ENCODE measurements around the gene GFAP.

GFAP gene

DNA sequence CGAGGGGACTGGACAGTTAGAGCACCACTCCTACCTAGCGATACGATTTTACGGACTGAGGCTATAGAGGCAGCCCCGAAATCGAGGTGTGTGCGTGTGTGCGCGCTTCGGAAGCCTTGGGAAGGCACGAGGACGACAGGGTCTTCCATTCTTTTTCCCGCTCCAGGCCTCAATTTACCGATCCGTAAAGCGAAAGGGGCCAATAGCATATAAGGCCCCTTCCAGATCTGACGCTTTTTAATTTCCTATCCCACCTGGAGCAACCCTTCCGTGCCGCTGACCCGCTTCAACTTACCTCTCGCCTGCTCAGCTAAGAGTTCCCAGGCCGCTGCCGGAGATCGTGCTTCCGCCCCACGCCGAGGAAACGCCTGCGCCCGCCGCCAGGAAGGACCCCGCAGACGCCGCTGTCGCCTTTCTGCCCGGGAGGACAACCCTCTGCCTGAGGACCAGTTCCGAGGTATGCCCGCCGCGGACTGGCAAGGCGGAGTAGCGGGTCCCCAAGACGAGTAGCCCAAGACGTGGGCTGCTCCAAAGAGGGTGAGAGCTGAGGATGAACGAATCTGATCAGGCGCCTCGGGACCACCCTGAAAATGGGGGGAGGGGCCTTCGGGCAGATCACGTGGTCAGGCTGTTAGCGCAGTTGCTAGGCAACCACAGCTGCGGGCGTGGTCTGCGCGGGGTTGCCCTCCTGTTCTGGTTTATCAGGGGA lies 16.1 kb downstream of the GFAP start, which contains the start of gene EFTUD2:
Gene EFTUD2 (minus strand): TSS at position 372 of the 709 bp plus-strand sequence. CDS start 4,924 bp downstream, outside the sequence.
- H3K4me3 ChIP-seq (ENCODE audit: low read length) = peak within 1 kb of the TSS; percentile 97
- peak; percentile 90 for DNase-seq (ENCODE audit: low read depth)
- TF ChIP-seq CTCF (IDR thresholded peaks at IDR 0.05; ENCODE audit: insufficient read depth, low read depth, low read length, missing control alignments) = no peak

GRCh38 chr17:44898768-44899073 lies 16.6 kb downstream of the GFAP start:
- TF ChIP-seq CTCF (IDR thresholded peaks at IDR 0.05; ENCODE audit: insufficient read depth, low read depth, low read length, missing control alignments) = no peak
- no peak for DNase-seq (ENCODE audit: low read depth)
- H3K4me3 ChIP-seq (ENCODE audit: low read length) = peak overlapping the region; percentile 97

- TF ChIP-seq CTCF (IDR thresholded peaks at IDR 0.05; ENCODE audit: insufficient read depth, low read depth, low read length, missing control alignments) = no peak
- no peak overlapping the region for H3K4me3 ChIP-seq (ENCODE audit: low read length)
- no peak for DNase-seq (ENCODE audit: low read depth)
Measured at GRCh38 chr17:44894642-44895041, 20.7 kb downstream of the GFAP start.

- H3K4me3 ChIP-seq (ENCODE audit: low read length) = no peak overlapping the region
- no peak for DNase-seq (ENCODE audit: low read depth)
- no peak for TF ChIP-seq CTCF (IDR thresholded peaks at IDR 0.05; ENCODE audit: insufficient read depth, low read depth, low read length, missing control alignments)
Measured at GRCh38 chr17:44892250-44892649, 23.1 kb downstream of the GFAP start.

DNA sequence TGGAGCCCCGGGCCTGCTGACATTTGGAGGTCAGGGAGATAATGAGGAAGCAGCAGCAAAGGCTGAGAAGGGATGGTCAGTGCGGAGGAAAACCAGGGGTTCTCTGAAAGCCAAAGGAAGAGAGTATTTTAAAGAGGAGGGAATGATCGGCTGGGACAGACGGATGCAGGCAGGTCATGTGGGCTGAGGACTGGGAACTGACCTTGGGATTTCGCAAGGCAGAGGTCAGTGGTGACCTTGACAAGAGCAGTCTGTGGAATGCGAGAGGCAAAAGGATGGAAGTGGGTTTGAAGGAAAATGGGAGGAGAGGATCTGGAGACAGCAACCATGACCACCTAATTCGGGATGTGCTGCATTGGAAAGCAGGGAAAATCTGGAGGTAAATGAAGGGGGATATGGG lies 26.3 kb downstream of the GFAP start:
- no peak for DNase-seq (ENCODE audit: low read depth)
- TF ChIP-seq CTCF (IDR thresholded peaks at IDR 0.05; ENCODE audit: insufficient read depth, low read depth, low read length, missing control alignments) = no peak
- H3K4me3 ChIP-seq (ENCODE audit: low read length) = no peak overlapping the region

DNA sequence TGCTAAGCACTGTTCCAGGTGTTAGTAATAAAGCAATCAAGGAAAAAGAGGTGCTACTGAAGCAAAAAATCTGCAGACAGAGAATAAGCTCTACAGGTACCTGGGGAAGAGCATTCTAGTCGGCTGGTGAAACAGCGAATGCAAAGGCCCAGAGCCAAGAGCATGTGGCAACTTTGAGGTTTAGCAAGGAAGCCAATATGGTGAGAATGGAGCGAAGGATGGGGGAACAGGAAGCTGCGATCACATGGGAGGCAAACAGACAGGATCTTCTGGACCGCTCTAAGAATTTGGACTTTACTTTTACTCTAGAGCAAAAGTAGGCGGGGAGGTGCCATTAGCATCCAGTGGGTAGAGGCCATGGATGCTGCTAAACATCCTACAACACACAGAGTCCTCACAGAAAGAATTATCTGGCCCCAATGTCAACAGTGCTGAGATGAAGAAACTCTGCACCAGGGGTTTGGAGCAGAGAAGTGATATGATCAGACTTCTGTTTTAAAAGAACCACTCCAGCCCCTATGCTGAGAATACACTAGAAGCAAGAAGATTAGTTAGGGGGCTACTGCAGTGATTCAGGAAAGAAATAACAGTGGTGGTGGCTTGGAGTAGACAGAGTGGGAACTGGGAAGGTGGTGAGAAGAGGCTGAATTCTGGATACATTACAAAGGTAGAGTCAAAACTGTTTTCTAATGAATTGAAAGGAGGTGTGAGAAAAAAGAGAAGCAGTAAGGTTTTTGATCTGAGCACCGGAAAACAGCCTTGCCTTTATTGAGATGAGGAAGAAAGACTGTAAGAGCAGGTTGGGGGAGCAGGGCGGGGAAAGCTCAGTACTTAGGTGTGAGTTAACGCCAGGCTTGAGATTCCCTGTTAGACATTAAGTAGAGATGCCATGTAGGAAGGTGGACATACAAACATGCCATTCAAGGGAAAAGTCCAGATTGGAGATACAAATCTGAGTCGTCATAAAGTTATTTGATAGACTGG lies 27.0 kb downstream of the GFAP start:
- DNase-seq (ENCODE audit: low read depth) = no peak
- TF ChIP-seq CTCF (IDR thresholded peaks at IDR 0.05; ENCODE audit: insufficient read depth, low read depth, low read length, missing control alignments) = no peak
- no peak overlapping the region for H3K4me3 ChIP-seq (ENCODE audit: low read length)

All from epithelial cell of esophagus (primary cell).